ENCODE results near the gene HTRA3. TPM values are rescaled to one million over a fixed set of nuclear protein-coding genes. Genes with fewer than 3 reads are reported as not detected.

Gene HTRA3
- total and polyA plus RNA-seq, 7 donors, result 7.2 to 26.4 (median 14.0) TPM

DNA sequence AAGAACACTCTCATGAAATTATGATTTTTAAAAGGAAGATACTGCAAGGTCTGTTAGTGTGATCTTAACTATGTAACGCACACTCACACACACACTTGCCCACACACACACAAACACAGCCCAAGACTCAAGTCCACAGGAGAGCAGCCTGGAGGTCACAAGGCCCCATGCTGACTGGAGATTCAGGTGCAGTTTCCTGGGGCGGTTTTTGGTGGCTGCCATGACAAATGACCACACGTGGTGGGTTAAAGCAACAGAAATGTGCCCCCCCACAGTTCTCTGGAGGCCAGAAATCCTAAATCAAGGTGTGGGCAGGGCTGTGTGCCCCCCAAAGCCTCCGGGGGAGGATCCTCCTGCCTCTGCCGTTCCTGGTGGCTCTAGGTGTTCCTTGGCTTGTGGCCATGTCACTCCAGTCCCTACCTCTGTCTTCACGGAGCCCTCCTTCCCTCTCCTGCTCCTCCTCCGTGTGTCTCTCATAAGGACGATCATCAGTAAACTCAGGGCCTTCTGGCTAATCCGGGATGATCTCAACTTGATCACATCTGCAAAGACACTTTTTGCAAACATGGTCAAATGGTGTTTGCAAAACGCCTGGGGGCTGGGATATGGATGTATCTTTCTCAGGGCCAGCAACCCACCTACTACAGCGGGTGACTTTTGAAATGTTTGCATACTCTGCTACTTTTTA is 9.7 kb upstream of the HTRA3 start:
- Histone ChIP-seq H3K4me1 (no peaks in the 10 kb centered on the region), H3K27me3 (ENCODE audit: insufficient read depth in 3 of 3, low read length in 2 of 3) (no peaks in the 10 kb centered on the region)
- WGBS, 3 donors, result 82 to 87% (median 85%) methylated on average over 11 of the region's 11 CpGs

GRCh38 chr4:8260656-8261111 is 8.9 kb upstream of the HTRA3 start:
- H3K27ac ChIP-seq, result no peak overlapping the region
- intact Hi-C loops (cut with DNase I), result no loop called here
- no peaks in the 10 kb centered on the region for H3K36me3 ChIP-seq (ENCODE audit: insufficient read depth in 1 of 2, low read depth in 1 of 2)
- no peaks in the 10 kb centered on the region for H3K4me1 ChIP-seq
- DNase-seq, result peak in 1 of 2 donors; percentile 67
- no peak for TF ChIP-seq CTCF (IDR thresholded peaks at IDR 0.05)
- 40 to 46% (median 44%) methylated on average over 13 of the region's 13 CpGs for WGBS, 3 donors
- ATAC-seq, result peak in 3 of 4 donors; percentile 7 to 47 (median 19)
- no peaks in the 10 kb centered on the region for H3K9me3 ChIP-seq
- H3K4me3 ChIP-seq, result no peak overlapping the region
- no peaks in the 10 kb centered on the region for H3K27me3 ChIP-seq (ENCODE audit: insufficient read depth in 3 of 3, low read length in 2 of 3)

More for the DNA sequence above, 9.7 kb upstream of the HTRA3 start:
- intact Hi-C loops (cut with DNase I), result no loop called here
- Histone ChIP-seq H3K9me3 (no peaks in the 10 kb centered on the region), H3K36me3 (ENCODE audit: insufficient read depth in 1 of 2, low read depth in 1 of 2) (no peaks in the 10 kb centered on the region), H3K27ac (no peak overlapping the region), H3K4me3 (no peak overlapping the region)
- no peak for DNase-seq
- TF ChIP-seq CTCF (IDR thresholded peaks at IDR 0.05), result no peak
- ATAC-seq, result no peak

DNA sequence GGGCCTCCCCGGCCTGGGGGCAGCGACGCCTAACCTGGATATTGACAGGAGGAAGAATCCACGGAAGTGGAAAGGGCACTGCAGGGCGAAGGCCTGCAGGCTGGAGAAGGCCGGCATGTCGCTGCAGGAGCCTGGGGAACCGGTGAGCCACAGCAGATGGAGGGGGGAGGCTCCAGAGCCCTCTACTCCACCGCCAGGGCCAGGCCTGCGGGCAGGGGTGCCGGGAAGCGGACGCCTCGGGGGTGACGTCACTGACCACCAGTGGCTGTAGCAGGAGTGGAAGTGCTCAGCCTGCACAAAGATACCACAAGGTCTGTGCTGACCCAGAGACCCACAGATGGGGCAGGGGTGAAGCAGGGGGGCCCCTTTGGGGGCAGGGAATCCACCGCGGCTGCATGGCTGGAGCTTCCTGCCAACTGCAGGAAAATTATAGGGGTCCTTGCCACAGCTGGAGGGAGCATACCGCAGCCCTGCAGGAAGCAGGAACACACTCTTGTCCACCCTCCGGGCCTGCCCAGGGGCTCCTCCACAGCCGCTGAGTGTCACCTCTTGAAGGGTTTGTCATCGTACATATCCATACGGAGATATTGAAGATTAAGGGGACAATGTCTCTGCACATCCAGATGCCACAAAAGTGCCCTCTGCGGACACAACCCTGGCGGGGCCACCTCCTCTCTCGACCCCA is 7.6 kb upstream of the HTRA3 start:
- no peak overlapping the region for H3K27ac ChIP-seq
- no peak overlapping the region for H3K4me3 ChIP-seq
- H3K27me3 ChIP-seq (ENCODE audit: insufficient read depth in 3 of 3, low read length in 2 of 3), result no peaks in the 10 kb centered on the region
- 84 to 89% (median 85%) methylated on average over 25 of the region's 25 CpGs for WGBS, 3 donors
- intact Hi-C loops (cut with DNase I), result no loop called here
- ATAC-seq (peak in 1 of 4 donors; percentile 9), DNase-seq (no peak)
- TF ChIP-seq CTCF (IDR thresholded peaks at IDR 0.05), result no peak
- no peaks in the 10 kb centered on the region for H3K9me3 ChIP-seq
- H3K4me1 ChIP-seq, result no peaks in the 10 kb centered on the region
- no peaks in the 10 kb centered on the region for H3K36me3 ChIP-seq (ENCODE audit: insufficient read depth in 1 of 2, low read depth in 1 of 2)

- Histone ChIP-seq H3K27ac (no peak overlapping the region), H3K4me3 (no peak overlapping the region), H3K27me3 (ENCODE audit: insufficient read depth in 3 of 3, low read length in 2 of 3) (no peaks in the 10 kb centered on the region), H3K36me3 (ENCODE audit: insufficient read depth in 1 of 2, low read depth in 1 of 2) (no peaks in the 10 kb centered on the region), H3K9me3 (no peaks in the 10 kb centered on the region), H3K4me1 (no peaks in the 10 kb centered on the region)
- intact Hi-C loops (cut with DNase I), result no loop called here
- TF ChIP-seq CTCF (IDR thresholded peaks at IDR 0.05), result no peak
- no peak for DNase-seq
- ATAC-seq, result no peak
- WGBS, 3 donors, result 81 to 85% (median 82%) methylated on average over 23 of the region's 23 CpGs
These were observed 6.8 kb upstream of the HTRA3 start for GRCh38 chr4:8262637-8263322.

Measured in psoas muscle (tissue), 8 donors.